Anterior cingulate cortex (tissue), 58 donors: ENCODE results near the gene GNPAT.
A peak's percentile ranks its signal among the peaks of the same experiment; 100 is the strongest.

ENCODE experiments used
- DNase-seq, 58 donors: peaks; one replicate each; lab custom pipeline; 2025; lab: John Stamatoyannopoulos, UW

GNPAT gene

DNA sequence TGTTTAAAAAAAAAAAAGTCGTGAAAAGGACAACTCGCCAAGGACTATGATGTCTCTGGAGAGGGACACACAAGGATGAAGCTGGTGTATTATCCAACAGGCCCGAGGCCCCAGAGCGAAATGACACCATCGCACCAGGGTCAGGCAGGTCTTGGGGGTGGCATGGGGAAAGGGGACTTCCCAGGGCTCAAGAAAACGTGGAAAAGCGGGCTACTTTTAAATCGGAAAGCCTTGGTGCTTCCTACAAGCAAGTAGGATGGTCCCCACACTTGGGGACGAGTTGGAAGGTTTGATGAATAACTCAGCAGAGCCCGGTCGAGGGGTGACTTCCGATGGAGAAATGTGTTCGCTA, 505 bp upstream of the GNPAT start:
- peak in 6 of 58 donors; percentile 9 to 54 (median 42) for DNase-seq

GRCh38 chr1:231241750-231242149, 738 bp downstream of the GNPAT start:
- DNase-seq: peak in 3 of 58 donors; percentile 1 to 20 (median 2)

- no peak for DNase-seq
These were observed 1.6 kb downstream of the GNPAT start for GRCh38 chr1:231242516-231243198.

GRCh38 chr1:231248778-231249177, 7.8 kb downstream of the GNPAT start:
- DNase-seq: no peak

- DNase-seq: no peak
These were observed 11.3 kb downstream of the GNPAT start for GRCh38 chr1:231252336-231252735.

DNA sequence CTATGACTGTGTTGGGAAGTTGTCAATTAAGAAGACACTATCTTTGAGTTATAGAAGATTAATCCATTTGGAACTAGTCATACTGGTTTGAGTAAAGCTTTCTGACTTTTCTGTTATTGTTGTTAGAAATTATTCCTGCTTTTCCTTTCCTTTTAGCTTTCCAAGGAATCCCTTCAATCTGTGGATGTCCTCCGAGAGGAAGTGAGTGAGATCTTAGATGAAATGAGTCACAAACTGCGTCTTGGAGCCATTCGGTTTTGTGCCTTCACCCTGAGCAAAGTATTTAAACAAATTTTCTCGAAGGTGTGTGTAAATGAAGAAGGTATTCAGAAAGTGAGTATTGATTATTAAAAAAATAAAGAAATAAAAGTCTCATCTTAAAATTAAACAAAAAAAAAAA, 19.3 kb downstream of the GNPAT start:
- DNase-seq: no peak

- DNase-seq: no peak
These were observed 23.6 kb downstream of the GNPAT start for GRCh38 chr1:231264642-231265041.

DNA sequence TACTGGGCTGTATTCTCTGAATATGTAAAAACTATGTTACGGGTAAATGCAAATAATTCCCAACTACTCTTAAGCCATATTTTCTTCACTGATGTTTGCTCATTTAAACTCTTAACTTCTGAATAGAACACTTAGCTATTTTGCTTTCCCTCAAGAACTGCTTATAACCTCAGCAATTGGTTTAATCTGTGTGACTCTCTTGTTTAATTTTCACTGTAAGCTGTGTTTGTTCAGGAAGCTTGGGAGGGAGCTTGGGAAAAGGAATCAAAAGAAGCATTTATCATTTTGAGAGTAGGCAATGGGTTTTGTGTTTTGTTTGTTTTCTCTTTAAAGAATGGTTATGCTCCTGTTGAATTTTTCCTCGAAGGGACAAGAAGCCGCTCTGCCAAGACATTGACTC, 24.4 kb downstream of the GNPAT start:
- no peak for DNase-seq

DNA sequence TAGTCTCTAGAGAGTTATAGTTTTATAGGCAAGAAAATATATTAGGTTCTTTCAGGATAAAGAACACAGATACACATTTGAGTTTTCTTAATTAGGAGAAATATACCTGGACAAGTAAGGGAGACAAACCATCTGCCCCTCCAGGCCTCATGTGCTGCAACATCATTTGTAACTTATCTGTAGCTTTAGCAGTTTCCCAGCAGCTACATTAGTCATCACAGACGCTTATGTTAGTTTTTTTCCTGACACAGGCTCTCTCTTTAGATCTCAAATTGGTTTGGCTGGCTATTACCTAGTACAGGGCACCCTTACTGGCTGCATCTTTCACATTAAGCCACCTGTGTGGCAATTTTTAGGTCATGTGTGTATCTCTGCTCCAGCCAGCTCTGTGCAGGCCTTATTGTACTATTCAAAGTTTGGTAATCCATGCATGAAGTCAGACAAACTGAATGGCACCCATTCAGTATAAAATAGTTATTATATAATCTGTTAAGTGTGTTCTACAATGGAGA, 25.9 kb downstream of the GNPAT start:
- DNase-seq: no peak

GRCh38 chr1:231272173-231272572, 31.2 kb downstream of the GNPAT start:
- no peak for DNase-seq

DNA sequence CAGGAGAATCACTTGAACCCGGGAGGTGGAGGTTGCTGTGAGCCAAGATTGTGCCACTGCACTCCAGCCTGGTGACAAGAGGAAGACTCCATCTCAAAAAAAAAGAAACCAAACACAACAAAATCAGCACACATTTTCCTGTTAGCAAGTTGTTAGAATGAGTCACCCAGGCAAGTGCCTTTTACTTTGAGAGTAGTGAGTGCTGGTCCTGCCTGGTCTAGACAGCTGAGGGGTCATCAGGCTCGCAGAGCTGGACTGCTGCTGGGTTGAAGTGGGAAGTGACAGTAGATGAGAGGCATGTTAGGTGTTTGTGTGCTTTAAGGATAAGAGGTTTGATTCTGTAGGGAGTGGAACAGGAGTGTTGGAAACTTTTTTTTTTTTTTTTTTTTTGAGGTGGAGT, 31.9 kb downstream of the GNPAT start:
- no peak for DNase-seq

GRCh38 chr1:231274119-231274825, 33.3 kb downstream of the GNPAT start:
- no peak for DNase-seq

- no peak for DNase-seq
These were observed 37.2 kb downstream of the GNPAT start for GRCh38 chr1:231278100-231278790.

- DNase-seq: no peak
These were observed 38.1 kb downstream of the GNPAT start for GRCh38 chr1:231279081-231279480.

DNA sequence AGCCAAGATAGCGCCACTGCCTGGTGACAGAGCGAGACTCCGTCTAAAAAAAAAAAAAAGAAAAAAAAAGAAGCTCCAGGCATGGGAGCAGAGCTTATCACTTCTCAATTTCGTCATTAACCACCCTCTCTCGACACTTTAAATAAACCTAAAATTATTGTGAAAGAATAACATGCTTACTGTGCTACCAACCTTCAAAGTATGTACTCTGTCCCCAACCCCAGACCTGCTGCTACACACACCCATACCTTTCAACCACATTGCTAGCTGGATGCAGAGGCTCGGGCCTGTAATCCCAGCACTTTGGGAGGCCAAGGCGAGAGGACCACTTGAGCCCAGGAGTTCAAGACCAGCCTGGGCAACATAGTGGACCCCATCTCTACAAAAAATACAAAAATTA, 38.7 kb downstream of the GNPAT start:
- no peak for DNase-seq

GRCh38 chr1:231284441-231284840, 43.4 kb downstream of the GNPAT start:
- no peak for DNase-seq

- no peak for DNase-seq
These were observed 45.6 kb downstream of the GNPAT start for GRCh38 chr1:231286603-231287002.

DNA sequence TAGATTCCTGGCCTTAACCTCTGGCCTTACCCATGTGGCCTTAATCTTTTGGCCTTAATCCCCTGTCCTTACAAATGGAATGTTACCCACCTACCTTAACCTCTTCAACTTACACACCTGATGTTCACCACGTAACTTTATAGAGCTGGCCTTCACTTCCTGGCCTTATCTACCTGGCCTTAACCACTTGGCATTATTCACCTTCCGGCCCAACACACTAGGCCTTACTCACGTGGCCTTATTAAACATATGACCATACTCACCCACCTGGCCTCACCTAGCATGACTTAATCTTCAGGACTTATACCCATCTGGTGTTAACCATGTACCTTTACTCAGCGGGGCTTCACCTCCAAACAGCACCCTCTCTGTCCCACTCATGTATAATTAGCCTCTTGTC, 54.9 kb downstream of the GNPAT start:
- no peak for DNase-seq

DNA sequence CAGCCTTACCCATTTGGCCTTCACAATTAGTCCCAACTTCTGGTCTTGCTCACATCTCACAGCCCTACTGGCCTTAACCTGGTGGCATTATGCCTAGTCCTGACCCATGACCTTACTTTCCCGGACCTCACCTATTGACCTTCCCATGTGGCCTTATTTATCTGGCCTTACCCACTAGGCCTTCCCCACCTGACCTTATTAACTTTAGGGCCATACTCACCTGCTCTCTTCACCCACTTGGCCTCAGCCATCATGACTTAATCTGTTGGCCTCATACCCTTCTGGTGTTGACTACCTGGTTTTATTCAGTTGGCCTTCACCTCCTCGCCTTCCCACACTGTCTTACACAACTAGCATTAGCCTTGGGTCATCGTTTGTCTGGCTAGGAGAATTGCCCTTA, 61.0 kb downstream of the GNPAT start:
- no peak for DNase-seq

- DNase-seq: no peak
These were observed 69.5 kb downstream of the GNPAT start for GRCh38 chr1:231310391-231310934.

DNA sequence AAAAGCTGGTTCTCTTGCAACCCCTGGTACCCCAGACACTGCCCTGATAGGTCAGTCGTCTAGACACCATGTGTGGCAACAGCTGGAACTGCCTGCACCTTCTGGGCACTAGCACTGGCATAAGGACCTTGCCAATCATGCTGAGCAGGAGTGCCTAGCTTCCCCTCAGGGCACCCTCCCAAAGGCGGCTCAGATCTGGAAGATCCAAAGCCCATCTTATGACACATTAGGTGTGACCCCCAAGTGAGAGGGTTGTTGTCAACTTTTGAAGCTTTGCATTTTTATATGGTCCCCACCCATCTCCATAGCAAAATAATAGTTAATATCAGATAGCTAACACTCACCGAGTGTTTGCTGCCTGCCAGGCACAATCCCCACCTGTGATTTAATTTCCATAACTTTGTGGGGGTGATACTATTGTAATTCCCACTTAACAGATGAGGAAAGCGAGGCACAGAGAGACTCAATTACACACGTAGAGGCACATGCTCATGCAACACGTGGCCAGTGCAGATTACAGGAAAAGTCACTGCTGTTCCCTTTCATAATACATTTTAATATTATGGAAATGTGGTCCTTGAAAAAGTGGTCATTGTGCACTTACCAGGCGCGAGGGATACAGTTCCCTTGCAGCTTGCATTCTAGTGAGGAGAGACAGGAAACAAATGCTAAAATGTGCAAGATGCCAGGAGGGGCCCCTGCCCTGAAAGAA, 70.9 kb downstream of the GNPAT start:
- DNase-seq: no peak
